Endothelial cell (in vitro differentiated cells): ENCODE data around the gene KATNBL1. TPM values are rescaled to one million over a fixed set of nuclear protein-coding genes. Genes with fewer than 3 reads are reported as not detected.
A peak's percentile ranks its signal among the peaks of the same experiment; 100 is the strongest.

Source experiments
- DNase-seq: peaks from one replicate; pipeline ENCODE4 v3.0.0; 2021; ENCODE audit warnings: low spot score
- H3K27ac Mint-ChIP-seq: one replicate; pipeline ENCODE4 v1.8.0; 2021; ENCODE audit warnings: mixed read lengths, inconsistent platforms; ENCODE audit not compliant: unreplicated experiment
- H3K27me3 Mint-ChIP-seq: one replicate; pipeline ENCODE4 v1.8.0; 2021; ENCODE audit warnings: mild to moderate bottlenecking, moderate library complexity, mixed read lengths, inconsistent platforms; ENCODE audit not compliant: unreplicated experiment
- H3K36me3 Mint-ChIP-seq: one replicate; pipeline ENCODE4 v1.8.0; 2021; ENCODE audit warnings: mild to moderate bottlenecking, low read depth, mixed read lengths, inconsistent platforms; ENCODE audit not compliant: unreplicated experiment
- H3K4me1 Mint-ChIP-seq: one replicate; pipeline ENCODE4 v1.8.0; 2021; ENCODE audit warnings: mild to moderate bottlenecking, mixed read lengths, inconsistent platforms; ENCODE audit not compliant: unreplicated experiment
- H3K4me3 Mint-ChIP-seq: one replicate; pipeline ENCODE4 v1.8.0; 2021; ENCODE audit warnings: mild to moderate bottlenecking, mixed read lengths, inconsistent platforms; ENCODE audit not compliant: unreplicated experiment
- H3K9me3 Mint-ChIP-seq: one replicate; pipeline ENCODE4 v1.8.0; 2021; ENCODE audit warnings: mixed read lengths, inconsistent platforms; ENCODE audit not compliant: unreplicated experiment
- CTCF ChIP-seq: fragments of 200-600 bp; sonication (generic); IDR thresholded peaks from one replicate; pipeline ENCODE4 v1.5.0; 2021; ENCODE audit warnings: antibody characterized with exemption; ENCODE audit not compliant: unreplicated experiment
- total RNA-seq: library from RNA; stranded (reverse); fragmentation: NEBNext Ultra II Directional; extraction: Animal tissue kit (Norgen Biotek cat#: 25700); gene quantifications from one replicate; pipeline ENCODE4 v1.2.1, GENCODE V29; 2021; ENCODE audit not compliant: unreplicated experiment

KATNBL1 gene
- total RNA-seq, 1 donor from 2014 or later = 55.1 TPM

- H3K36me3 Mint-ChIP-seq = no peaks in the 10 kb centered on the region
- no peak overlapping the region for H3K27ac Mint-ChIP-seq
- peaks cover 10% of the 10 kb centered on the region for H3K4me1 Mint-ChIP-seq
- no peaks in the 10 kb centered on the region for H3K27me3 Mint-ChIP-seq
- H3K9me3 Mint-ChIP-seq = no peaks in the 10 kb centered on the region
- H3K4me3 Mint-ChIP-seq = no peak overlapping the region
- no peak for DNase-seq
- no peak for TF ChIP-seq CTCF
Observed at GRCh38 chr15:34216527-34217270, 6.8 kb upstream of the KATNBL1 start.

GRCh38 chr15:34214135-34214534 is 4.2 kb upstream of the KATNBL1 start:
- Mint-ChIP-seq H3K4me3 (no peak overlapping the region), H3K9me3 (no peaks in the 10 kb centered on the region)
- DNase-seq = no peak

DNA sequence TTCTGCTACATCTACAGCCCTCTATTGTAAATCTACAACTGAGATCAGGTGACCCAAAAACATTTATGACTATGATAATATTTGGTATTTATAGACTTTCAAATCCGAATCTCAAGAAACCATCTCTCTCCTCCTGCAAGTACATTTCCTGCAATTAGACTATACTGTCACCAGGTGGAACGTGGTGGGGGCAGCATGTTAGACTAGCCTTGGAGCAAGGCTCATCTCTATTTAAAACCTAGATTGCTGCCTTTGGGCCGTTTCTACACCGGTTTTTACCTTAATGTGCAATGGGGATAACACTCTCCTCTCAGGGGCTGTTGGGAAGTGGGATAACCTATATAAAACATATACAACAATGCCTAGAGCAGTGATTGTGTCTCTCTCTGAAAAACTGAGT is 3.8 kb upstream of the KATNBL1 start:
- Mint-ChIP-seq H3K4me1 (peaks cover 10% of the 10 kb centered on the region), H3K27ac (no peak overlapping the region), H3K36me3 (no peaks in the 10 kb centered on the region), H3K4me3 (no peak overlapping the region), H3K27me3 (peaks cover 2% of the 10 kb centered on the region), H3K9me3 (no peaks in the 10 kb centered on the region)
- no peak for TF ChIP-seq CTCF
- DNase-seq = no peak

More at GRCh38 chr15:34214135-34214534, 4.2 kb upstream of the KATNBL1 start:
- no peak for TF ChIP-seq CTCF
- Mint-ChIP-seq H3K27ac (peak overlapping the region; percentile 28), H3K4me1 (peaks cover 10% of the 10 kb centered on the region), H3K27me3 (peaks cover 2% of the 10 kb centered on the region), H3K36me3 (no peaks in the 10 kb centered on the region)

DNA sequence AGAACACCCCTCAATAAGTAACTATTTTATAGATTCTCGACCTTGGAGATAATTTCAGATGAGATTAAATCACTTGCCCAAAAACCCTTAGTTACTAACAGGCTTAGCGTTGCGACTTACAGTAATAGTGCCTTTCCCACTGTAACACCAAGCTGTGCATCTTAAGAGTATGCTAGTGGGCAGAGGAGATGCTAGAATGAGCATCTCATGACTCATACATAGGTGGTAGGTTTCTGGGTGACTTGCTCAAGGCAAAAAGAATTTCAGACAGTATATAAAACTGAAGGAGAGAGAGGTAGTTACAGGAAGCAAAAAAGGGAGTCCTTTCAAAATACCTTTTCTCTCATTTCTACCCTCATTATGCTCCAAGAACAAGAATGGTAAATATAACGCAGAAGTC is 3.9 kb downstream of the KATNBL1 start:
- H3K36me3 Mint-ChIP-seq = no peaks in the 10 kb centered on the region
- H3K9me3 Mint-ChIP-seq = no peaks in the 10 kb centered on the region
- H3K27ac Mint-ChIP-seq = no peak overlapping the region
- peaks cover 2% of the 10 kb centered on the region for H3K27me3 Mint-ChIP-seq
- H3K4me3 Mint-ChIP-seq = no peak overlapping the region
- no peak for TF ChIP-seq CTCF
- H3K4me1 Mint-ChIP-seq = peaks cover 4% of the 10 kb centered on the region
- DNase-seq = no peak

DNA sequence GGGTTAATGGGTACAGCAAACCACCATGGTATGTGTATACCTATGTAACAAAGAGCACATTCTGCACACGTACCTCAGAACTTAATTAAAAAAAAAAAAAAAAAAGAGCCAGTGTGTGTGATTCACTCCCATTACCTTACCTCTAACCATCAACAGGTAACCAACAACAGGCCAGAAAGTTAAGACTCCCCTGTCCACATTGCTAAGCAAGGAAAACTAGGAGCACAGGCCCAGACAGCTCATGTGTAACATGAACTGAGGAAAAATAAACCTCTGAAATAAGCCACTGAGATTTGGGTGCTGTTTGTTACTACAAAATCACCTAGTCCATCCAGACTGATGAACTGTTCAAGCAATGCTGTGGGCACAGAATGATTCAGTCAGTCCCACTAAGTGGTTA is 6.0 kb downstream of the KATNBL1 start:
- H3K4me3 Mint-ChIP-seq = no peak overlapping the region
- no peak for DNase-seq
- H3K36me3 Mint-ChIP-seq = peaks cover 7% of the 10 kb centered on the region
- H3K27me3 Mint-ChIP-seq = no peaks in the 10 kb centered on the region
- H3K4me1 Mint-ChIP-seq = peaks cover 4% of the 10 kb centered on the region
- no peak overlapping the region for H3K27ac Mint-ChIP-seq
- no peaks in the 10 kb centered on the region for H3K9me3 Mint-ChIP-seq
- TF ChIP-seq CTCF = no peak
